Measurements from ENCODE around the gene GPX4.

The GPX4 gene

DNA sequence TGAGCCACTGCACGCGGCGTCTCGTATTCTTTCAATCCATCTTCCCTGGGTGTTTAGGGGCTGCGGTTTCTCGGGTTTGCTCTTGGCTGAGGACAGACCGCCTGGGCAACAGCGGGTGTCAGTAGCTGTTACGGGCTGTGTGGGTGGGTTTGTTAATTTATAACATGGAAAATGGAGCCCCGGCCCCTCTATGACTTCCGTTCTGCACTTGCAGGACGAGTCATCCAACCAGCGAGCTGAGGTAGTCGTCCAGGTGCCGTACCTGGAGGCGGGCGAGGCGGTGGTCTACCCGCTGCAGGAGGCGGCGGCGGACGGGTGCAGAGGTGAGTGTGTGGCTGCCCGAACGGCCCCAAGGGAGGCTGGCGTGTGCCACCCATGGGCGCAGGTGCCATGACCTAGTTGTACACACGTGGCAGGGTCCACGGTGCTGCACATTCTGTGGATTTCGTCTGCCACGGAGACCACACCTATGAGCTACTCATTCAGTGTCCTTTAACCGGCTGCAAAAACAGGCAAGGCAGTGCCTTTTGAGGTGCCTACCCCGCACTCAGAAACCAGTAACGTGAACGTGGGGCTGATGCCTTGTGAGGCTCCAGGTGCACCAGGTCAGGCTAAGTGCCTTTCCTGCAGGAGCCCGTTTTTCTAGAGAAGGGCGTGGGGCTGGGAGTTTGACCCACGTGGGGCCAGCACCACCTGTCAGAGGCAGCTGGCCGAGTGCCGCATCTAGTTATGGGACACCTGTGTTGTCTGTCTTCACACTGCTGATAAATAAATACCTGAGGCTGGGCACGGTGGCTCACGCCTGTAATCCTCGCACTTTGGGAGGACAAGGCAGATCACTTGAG lies 19.5 kb upstream of the GPX4 start:
- no peak for DNase-seq (ENCODE audit: low spot score)

GRCh38 chr19:1085053-1085658 lies 18.6 kb upstream of the GPX4 start:
- no peak for DNase-seq (ENCODE audit: low spot score)

- DNase-seq (ENCODE audit: low spot score): no peak
Measured at GRCh38 chr19:1085676-1086442, 17.9 kb upstream of the GPX4 start.

DNA sequence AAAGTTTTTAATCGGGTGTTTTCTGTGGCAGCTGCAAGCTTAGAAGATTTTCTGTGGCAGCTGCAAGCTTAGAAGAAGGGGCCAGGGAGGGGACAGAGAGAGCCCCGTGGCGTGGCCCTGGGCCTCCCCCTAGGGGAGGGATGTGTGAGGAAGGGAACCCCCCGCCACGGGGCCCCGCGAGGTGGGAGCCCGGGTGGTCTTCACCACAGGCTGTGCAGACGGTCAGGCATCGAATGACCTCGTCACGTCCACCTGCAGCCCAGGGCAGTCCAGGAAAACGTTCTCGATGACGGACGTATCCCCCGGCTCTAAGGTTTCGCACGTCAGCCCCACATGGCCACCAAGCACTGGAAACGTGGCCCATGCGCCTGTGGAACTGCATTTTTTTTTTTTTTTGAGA lies 17.2 kb upstream of the GPX4 start:
- DNase-seq (ENCODE audit: low spot score): no peak

DNA sequence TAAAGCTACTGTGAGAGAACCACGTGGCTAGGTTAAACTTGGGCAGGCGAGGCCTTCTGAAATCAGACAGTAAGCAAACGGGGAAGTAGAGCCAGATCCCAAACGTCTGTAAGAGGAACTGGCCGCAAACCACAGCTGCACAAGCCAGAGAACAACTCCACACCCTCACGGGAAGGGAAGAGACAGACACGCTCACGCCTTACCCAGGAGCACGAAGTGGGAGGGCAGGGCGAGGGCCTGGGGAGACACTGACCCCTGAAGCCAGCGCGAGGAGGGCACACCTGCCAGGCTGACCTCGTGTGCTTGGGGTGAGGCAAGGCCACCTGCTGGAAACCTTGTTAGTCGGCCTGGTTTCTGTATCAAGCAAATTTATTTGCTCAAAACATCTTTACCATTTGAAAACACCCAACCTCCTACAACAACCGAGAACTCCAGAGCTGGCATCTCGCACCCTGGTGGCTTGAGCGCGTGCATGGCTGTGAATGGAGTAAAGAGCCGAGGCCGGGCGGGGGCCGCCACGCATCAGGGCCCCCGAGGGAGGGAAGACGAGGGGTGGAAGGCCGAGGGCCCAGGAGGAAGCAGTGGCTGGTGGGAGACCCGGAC lies 15.9 kb upstream of the GPX4 start:
- DNase-seq (ENCODE audit: low spot score): no peak

- no peak for DNase-seq (ENCODE audit: low spot score)
Measured at GRCh38 chr19:1088416-1089010, 15.3 kb upstream of the GPX4 start.

- no peak for DNase-seq (ENCODE audit: low spot score)
Measured at GRCh38 chr19:1089126-1089771, 14.5 kb upstream of the GPX4 start.

GRCh38 chr19:1089891-1090290 lies 13.9 kb upstream of the GPX4 start:
- DNase-seq (ENCODE audit: low spot score): no peak

DNA sequence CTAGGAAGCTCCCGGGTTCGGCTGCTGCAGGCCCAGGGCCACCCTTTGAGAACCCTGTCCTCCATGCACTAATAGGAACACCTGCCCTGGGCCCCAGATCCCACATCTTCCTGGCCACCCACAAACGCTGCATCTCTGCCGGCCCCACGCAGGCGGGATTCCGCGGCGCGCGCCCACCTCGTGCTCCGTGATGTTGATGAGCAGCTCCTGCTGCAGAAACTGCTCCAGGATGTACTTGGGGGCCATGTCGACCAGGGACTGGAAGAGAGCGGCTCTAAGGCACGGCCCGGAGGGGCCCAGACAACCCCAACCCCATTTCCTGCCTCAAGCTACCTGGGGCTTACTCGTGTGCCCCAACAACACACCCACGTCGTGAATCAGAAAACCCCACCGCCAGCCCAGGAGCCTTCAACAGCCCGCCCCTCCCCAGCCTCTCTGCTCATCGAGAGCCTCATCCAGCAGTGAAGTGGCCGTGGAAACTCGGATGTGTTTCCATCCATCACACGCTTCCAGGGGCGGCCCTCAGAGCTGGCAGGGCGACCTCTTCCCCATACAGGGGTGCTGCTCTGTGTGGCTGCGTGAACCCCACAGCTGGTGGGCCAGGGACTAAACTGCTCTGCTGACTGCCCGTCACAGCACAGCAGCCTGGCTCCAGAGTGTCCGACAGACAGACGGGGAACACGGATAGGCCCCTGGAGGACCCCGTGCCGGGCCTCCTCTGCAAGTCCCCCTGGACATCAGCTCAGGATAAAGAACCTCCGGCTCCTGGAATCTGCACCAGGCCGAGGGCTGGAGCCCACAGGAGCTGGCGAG lies 12.9 kb upstream of the GPX4 start:
- no peak for DNase-seq (ENCODE audit: low spot score)

DNA sequence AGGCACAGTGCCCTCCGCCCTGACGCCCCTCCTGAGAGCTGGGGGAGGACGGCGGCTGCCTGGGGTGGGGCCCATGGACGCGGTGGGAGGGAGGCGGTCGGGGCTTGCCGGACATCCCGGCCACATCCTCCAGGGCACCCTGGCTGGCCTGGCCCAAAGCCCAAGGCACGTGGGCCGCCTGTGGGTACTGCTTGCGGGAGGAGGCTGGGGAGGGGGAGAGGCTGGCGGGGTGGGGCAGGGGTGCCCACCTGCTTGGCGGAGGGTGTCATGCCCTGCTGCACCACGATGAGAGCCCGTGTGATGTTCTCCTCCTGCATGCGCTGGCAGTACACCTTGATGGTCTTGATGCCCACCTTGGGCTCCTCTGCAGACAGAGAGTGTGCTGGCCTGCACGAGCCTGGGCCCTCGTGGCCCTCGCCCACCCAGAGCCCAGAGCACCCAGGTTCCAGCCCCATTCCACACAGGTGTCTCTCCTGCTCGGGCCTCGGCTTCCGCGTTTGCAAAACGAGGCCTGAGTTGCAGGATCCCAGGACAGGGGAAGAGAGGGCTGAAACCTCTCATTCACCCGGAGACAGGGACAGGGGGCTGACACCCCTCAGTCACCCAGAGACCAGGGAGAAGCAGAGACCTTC lies 12.1 kb upstream of the GPX4 start:
- DNase-seq (ENCODE audit: low spot score): no peak

DNA sequence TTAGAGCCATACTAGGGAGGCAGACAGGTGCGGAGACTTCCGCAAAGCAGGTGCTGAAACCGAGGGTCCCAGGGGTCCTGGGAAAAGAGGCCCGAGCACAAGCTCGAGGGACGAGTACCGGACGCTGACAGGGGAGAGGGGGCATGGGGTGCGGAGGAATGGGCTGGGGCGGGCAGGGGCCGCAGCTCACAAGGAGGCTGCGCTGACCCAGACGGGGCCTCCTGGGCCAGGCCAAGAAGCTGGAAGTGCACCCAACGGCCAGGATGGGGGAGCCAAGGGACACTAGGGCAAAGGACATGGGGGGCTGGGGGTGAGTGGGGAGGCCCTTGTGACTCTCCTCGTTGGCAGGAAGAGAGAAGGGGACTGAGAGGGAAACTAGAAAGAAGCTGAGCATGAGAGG lies 10.5 kb upstream of the GPX4 start:
- DNase-seq (ENCODE audit: low spot score): no peak

GRCh38 chr19:1093811-1094553 lies 9.8 kb upstream of the GPX4 start:
- DNase-seq (ENCODE audit: low spot score): no peak

GRCh38 chr19:1094655-1094977 lies 9.2 kb upstream of the GPX4 start:
- DNase-seq (ENCODE audit: low spot score): no peak

DNA sequence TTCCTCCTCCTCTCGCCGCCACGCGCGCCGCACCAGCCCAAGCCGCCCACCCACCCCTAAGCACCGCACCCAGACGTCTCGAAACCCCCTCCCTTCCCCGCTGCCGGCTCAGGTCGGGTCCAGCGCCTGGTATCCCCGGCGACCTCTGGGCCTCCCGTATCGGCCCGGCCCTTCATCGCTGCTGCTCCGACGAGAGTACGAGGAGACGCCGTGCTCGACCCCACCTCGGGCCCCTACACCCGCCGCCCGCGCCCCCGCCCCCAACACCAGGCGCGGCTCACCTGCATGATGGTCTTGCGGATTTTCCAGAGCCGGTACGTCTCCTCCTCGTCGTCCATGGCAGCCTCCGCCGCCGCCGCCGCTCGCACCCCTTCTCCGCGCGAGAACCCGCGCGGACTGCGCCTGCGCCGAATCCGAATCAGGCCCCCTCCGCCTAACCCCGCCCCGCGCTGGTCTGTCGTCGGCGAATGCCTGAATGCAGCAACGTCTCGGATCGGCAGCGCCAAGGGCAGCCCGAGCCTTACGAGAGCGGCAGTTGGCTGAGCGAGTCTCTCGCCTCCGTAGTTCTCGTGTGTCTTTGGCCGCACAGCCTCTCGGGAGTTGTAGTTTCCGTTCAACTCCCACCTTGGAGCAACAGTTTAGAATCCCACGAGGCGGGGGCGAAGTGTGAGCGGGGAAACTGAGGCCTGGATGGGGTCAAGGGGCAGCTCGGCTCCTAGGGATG lies 8.7 kb upstream of the GPX4 start, which contains the start of gene POLR2E:
Gene POLR2E (minus strand): TSS at position 398 of the 724 bp plus-strand sequence. CDS start 60 bp downstream, at position 338.
- DNase-seq (ENCODE audit: low spot score): peak; percentile 98

GRCh38 chr19:1097810-1098176 lies 6.0 kb upstream of the GPX4 start:
- no peak for DNase-seq (ENCODE audit: low spot score)

- no peak for DNase-seq (ENCODE audit: low spot score)
Measured at GRCh38 chr19:1098177-1099051, 5.4 kb upstream of the GPX4 start.

DNA sequence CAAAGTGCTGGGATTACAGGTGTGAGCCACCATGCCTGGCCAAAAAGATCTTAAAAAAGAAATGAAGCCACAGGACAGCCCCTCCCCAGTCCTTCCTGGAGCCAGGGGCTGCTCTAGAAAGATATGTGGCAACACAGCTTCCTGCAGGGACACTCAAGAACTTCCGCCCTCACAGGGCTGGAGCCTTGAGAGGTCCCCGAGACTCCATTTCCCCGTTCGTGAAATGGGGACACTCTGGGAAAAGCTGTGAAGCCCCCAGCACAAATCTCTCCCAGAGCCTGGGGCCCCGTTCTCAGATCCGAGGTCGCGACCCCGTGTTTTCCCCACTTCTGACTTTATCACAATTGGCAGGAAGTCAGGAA lies 2.5 kb upstream of the GPX4 start:
- DNase-seq (ENCODE audit: low spot score): no peak
